Kidney epithelial cell (primary cell): ENCODE results near the gene ELF1. TPM values are rescaled to one million over a fixed set of nuclear protein-coding genes. Genes with fewer than 3 reads are reported as not detected.

Source experiments
- DNase-seq: peaks from one replicate; pipeline ENCODE4 v3.0.0-alpha.2; 2010; ENCODE audit warnings: low read depth
- H3K27me3 ChIP-seq: 2 replicates; pipeline ENCODE4 v1.6.0; 2011; ENCODE audit warnings: low read length; ENCODE audit not compliant: control insufficient read depth, insufficient read depth
- H3K36me3 ChIP-seq: 2 replicates; pipeline ENCODE4 v1.5.1; 2011; ENCODE audit warnings: low read length; ENCODE audit not compliant: control insufficient read depth, insufficient read depth
- H3K4me3 ChIP-seq: 2 replicates; pipeline ENCODE4 v1.5.1; 2011; ENCODE audit warnings: low read depth, mild to moderate bottlenecking, control low read depth, low read length
- total RNA-seq: library from RNA; depleted of rRNA; stranded (reverse); fragments of >200 nt; gene quantifications from 2 replicates; pipeline ENCODE4 v1.2.3, GENCODE V29; 2015
- TF ChIP-seq, protein P1 (sequence below): IDR thresholded peaks from 2 replicates; pipeline ENCODE4 v1.5.1; 2011; ENCODE audit warnings: mild to moderate bottlenecking, moderate library complexity, low read length, control low read depth, inconsistent platforms; ENCODE audit not compliant: insufficient read depth, poor library complexity, severe bottlenecking

ELF1 gene
- total RNA-seq, 1 donor from 2014 or later: 60.6 TPM

DNA sequence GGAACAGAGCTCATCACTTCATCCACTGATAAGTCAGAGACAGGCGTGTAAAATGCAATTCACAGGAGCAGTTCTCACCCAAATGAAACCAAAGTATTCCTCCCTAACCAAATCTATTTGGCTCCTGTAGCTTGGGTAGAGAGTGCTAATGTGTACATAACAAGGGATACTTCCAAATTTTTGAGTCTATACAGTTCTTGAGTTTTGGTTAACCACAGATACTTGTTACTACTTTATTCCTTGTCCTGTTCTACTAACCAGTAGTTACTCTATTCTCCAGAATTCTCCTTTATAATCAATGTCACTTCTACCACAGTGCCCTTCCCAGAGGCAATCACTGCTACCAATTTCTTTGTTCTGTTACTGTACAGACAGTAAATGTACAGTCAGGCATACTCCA is 57.3 kb downstream of the ELF1 start:
- TF ChIP-seq, protein P1, sequence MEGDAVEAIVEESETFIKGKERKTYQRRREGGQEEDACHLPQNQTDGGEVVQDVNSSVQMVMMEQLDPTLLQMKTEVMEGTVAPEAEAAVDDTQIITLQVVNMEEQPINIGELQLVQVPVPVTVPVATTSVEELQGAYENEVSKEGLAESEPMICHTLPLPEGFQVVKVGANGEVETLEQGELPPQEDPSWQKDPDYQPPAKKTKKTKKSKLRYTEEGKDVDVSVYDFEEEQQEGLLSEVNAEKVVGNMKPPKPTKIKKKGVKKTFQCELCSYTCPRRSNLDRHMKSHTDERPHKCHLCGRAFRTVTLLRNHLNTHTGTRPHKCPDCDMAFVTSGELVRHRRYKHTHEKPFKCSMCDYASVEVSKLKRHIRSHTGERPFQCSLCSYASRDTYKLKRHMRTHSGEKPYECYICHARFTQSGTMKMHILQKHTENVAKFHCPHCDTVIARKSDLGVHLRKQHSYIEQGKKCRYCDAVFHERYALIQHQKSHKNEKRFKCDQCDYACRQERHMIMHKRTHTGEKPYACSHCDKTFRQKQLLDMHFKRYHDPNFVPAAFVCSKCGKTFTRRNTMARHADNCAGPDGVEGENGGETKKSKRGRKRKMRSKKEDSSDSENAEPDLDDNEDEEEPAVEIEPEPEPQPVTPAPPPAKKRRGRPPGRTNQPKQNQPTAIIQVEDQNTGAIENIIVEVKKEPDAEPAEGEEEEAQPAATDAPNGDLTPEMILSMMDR: no peak
- no peak for DNase-seq

DNA sequence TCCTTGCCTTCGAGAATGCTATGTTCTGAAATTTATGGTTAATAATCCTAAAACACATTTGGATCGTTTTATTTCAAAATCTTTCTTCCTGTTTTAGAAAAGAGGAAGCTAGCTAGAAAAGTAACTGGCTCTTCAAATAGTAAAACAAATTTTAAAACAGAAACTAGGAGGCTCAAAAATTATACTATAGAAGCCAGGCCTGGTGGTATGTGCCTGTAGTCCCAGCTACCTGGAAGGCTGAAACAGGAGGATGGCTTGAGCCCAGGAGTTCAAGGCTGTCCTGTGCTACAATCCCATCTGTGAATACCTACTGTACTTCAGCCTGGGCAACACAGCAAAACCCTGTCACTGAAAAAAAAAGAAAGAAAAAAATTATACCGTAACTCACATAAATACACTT is 57.9 kb downstream of the ELF1 start:
- H3K4me3 ChIP-seq: no peak overlapping the region
- no peaks in the 10 kb centered on the region for H3K27me3 ChIP-seq
- TF ChIP-seq, protein P1: no peak
- no peak for DNase-seq
- no peaks in the 10 kb centered on the region for H3K36me3 ChIP-seq

More for the DNA sequence above, 57.3 kb downstream of the ELF1 start:
- Histone ChIP-seq H3K27me3 (no peaks in the 10 kb centered on the region), H3K4me3 (no peak overlapping the region), H3K36me3 (no peaks in the 10 kb centered on the region)

DNA sequence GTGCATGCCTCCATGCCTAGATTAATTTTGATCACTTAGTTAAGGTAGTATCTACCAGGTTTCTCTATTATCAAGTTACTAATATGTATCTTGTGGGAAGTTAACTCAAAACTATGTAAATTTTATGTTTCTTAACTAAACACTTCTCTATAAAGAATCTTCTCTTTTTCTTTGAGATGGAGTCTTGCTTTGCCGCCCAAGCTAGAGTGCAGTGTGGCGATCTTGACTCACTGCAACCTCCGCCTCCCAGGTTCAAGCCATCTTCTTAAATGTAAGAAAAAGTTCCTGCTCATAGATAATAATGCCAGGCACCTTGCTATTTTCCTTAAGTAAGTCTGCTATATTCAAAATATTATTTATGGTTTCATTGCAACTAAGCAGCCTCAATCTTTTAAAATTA is 58.4 kb downstream of the ELF1 start:
- no peak overlapping the region for H3K4me3 ChIP-seq
- TF ChIP-seq, protein P1: no peak
- no peaks in the 10 kb centered on the region for H3K27me3 ChIP-seq
- DNase-seq: no peak
- no peaks in the 10 kb centered on the region for H3K36me3 ChIP-seq

DNA sequence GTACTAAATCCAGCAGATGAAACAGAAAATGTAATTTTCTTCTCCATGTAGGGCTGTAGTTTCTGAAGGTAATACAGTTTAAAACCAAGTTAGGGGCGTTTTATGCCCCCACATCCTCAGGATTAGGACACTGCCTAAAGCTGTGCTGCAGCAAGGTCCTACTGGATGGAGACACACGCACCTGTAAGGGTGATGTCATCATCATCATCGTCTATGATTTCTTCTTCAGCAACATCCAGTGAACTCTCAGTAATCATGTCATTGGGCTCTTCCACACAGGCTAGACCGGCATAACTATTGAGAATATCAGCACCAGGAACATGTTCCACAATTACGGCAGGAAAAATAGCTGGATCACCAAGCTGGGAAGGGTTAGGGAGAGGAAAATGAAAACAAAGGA is 60.5 kb downstream of the ELF1 start:
- Histone ChIP-seq H3K4me3 (no peak overlapping the region), H3K36me3 (no peaks in the 10 kb centered on the region), H3K27me3 (no peaks in the 10 kb centered on the region)
- TF ChIP-seq, protein P1: no peak
- DNase-seq: no peak

DNA sequence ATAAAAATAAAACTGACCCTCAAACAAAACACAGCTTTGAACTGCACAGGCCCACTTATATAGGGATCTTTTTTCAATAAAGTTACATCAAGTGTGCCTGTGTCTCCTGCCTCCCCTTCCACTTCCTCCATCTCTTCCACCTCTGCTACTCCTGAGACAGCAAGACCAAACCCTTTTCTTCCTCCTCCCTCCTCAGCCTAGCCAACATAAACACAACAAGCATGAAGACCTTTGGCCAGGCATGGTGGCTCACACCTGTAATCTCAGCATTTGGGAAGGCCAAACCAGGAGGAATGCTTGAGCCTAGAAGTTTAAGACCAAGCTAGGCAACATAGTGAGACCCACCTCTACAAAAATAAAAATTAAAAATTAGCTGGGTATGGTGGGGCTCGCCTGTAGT is 72.6 kb downstream of the ELF1 start:
- DNase-seq: no peak
- TF ChIP-seq, protein P1: no peak

DNA sequence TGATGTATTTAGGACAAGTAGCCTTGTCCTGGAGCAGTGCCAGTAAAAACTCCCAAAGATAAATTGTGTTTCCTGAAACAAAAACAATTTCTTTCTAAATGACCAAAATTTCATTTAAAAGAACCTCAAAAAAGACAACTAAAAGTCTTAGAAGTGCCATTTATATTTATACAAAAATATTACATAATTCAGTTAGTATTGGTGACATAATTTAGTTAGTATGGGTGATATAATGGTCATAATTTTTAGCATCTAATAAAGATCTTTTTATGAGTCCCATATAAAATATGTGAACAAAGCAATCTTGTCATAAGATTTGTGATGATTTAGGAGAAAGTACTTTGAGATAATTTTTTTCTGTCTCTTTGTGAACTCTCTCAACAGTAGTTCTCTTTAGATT is 76.0 kb downstream of the ELF1 start:
- Histone ChIP-seq H3K4me3 (no peak overlapping the region), H3K36me3 (no peaks in the 10 kb centered on the region), H3K27me3 (no peaks in the 10 kb centered on the region)
- DNase-seq: no peak
- TF ChIP-seq, protein P1: no peak

More for the DNA sequence above, 72.6 kb downstream of the ELF1 start:
- H3K27me3 ChIP-seq: no peaks in the 10 kb centered on the region
- no peaks in the 10 kb centered on the region for H3K36me3 ChIP-seq
- no peak overlapping the region for H3K4me3 ChIP-seq
